ENCODE measurements around the gene PTCD3.

PTCD3 gene

GRCh38 chr2:86069783-86070339 lies 36.2 kb upstream of the PTCD3 start:
- H3K79me2 ChIP-seq (ENCODE audit: insufficient read depth, low read length) = no peaks in the 10 kb centered on the region
- no peak overlapping the region for H3K4me2 ChIP-seq (ENCODE audit: low read depth, low read length, poor library complexity, severe bottlenecking)
- no peaks in the 10 kb centered on the region for H3K9me3 ChIP-seq (ENCODE audit: insufficient read depth, low read length)
- H2AFZ ChIP-seq (ENCODE audit: low read depth, low read length, severe bottlenecking) = no peak overlapping the region
- no peak overlapping the region for H3K27ac ChIP-seq (ENCODE audit: low read depth, low read length)
- no peaks in the 10 kb centered on the region for H3F3A ChIP-seq (ENCODE audit: insufficient read depth)
- H3K27me3 ChIP-seq (ENCODE audit: low read length) = no peaks in the 10 kb centered on the region
- no peak overlapping the region for H3K4me3 ChIP-seq (ENCODE audit: insufficient read depth, low read length, poor library complexity, severe bottlenecking)
- H3K36me3 ChIP-seq (ENCODE audit: low read length) = peaks cover 36% of the 10 kb centered on the region
- no peaks in the 10 kb centered on the region for H4K20me1 ChIP-seq (ENCODE audit: low read depth, low read length)
- no peak overlapping the region for H3K9ac ChIP-seq (ENCODE audit: low read length)
- TF ChIP-seq EZH2phosphoT487 (conservative IDR thresholded peaks at IDR 0.05; ENCODE audit: low read length) = no peak
- TF ChIP-seq, protein P1, sequence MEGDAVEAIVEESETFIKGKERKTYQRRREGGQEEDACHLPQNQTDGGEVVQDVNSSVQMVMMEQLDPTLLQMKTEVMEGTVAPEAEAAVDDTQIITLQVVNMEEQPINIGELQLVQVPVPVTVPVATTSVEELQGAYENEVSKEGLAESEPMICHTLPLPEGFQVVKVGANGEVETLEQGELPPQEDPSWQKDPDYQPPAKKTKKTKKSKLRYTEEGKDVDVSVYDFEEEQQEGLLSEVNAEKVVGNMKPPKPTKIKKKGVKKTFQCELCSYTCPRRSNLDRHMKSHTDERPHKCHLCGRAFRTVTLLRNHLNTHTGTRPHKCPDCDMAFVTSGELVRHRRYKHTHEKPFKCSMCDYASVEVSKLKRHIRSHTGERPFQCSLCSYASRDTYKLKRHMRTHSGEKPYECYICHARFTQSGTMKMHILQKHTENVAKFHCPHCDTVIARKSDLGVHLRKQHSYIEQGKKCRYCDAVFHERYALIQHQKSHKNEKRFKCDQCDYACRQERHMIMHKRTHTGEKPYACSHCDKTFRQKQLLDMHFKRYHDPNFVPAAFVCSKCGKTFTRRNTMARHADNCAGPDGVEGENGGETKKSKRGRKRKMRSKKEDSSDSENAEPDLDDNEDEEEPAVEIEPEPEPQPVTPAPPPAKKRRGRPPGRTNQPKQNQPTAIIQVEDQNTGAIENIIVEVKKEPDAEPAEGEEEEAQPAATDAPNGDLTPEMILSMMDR (IDR thresholded peaks at IDR 0.05; ENCODE audit: insufficient read depth, low read length, poor library complexity, severe bottlenecking) = no peak
- no peaks in the 10 kb centered on the region for H3K9me2 ChIP-seq (replicated peaks; ENCODE audit: insufficient read depth, low read length)

GRCh38 chr2:86070868-86071267 lies 35.2 kb upstream of the PTCD3 start:
- Histone ChIP-seq H3K27me3 (ENCODE audit: low read length) (no peaks in the 10 kb centered on the region), H4K20me1 (ENCODE audit: low read depth, low read length) (no peaks in the 10 kb centered on the region), H3F3A (ENCODE audit: insufficient read depth) (no peaks in the 10 kb centered on the region), H3K9ac (ENCODE audit: low read length) (no peak overlapping the region), H3K79me2 (ENCODE audit: insufficient read depth, low read length) (no peaks in the 10 kb centered on the region), H3K36me3 (ENCODE audit: low read length) (peaks cover 32% of the 10 kb centered on the region), H3K9me2 (replicated peaks; ENCODE audit: insufficient read depth, low read length) (no peaks in the 10 kb centered on the region), H3K4me2 (ENCODE audit: low read depth, low read length, poor library complexity, severe bottlenecking) (no peak overlapping the region), H3K9me3 (ENCODE audit: insufficient read depth, low read length) (no peaks in the 10 kb centered on the region), H3K4me3 (ENCODE audit: insufficient read depth, low read length, poor library complexity, severe bottlenecking) (no peak overlapping the region), H2AFZ (ENCODE audit: low read depth, low read length, severe bottlenecking) (no peak overlapping the region), H3K27ac (ENCODE audit: low read depth, low read length) (no peak overlapping the region)
- TF ChIP-seq, protein P1 (IDR thresholded peaks at IDR 0.05; ENCODE audit: insufficient read depth, low read length, poor library complexity, severe bottlenecking) = no peak
- TF ChIP-seq EZH2phosphoT487 (conservative IDR thresholded peaks at IDR 0.05; ENCODE audit: low read length) = no peak

DNA sequence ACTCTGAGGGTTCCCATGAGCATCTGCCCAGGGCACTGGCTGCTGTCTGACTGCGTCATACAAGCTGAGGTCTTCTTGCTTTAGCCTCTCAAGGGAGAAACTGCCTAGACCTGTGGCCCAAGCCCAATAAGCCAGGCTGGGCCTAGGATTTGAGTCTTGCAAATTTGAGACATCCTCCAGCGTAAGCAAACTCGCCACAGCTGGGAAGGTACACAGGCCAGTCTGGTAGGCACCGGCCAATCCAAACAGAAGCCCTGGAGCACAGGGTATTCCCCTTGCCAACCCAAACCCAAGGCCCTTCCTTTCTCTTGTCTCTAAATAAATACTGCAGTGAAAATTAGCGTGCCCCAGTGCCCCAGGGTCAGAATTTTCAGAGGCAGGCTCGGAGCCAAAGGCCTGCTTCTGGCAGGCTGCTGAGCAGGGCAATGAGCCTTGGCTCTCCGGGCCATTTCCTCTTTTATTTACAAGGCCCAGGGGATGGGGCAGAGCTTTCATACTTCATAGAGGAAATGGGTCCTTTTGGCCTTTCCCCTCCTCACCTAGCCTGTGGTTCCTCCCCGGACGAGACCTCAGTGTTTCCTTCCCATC lies 33.7 kb upstream of the PTCD3 start:
- H3F3A ChIP-seq (ENCODE audit: insufficient read depth) = no peaks in the 10 kb centered on the region
- H2AFZ ChIP-seq (ENCODE audit: low read depth, low read length, severe bottlenecking) = no peak overlapping the region
- H3K9me2 ChIP-seq (replicated peaks; ENCODE audit: insufficient read depth, low read length) = no peaks in the 10 kb centered on the region
- no peaks in the 10 kb centered on the region for H3K79me2 ChIP-seq (ENCODE audit: insufficient read depth, low read length)
- H3K4me3 ChIP-seq (ENCODE audit: insufficient read depth, low read length, poor library complexity, severe bottlenecking) = no peak overlapping the region
- H4K20me1 ChIP-seq (ENCODE audit: low read depth, low read length) = no peaks in the 10 kb centered on the region
- no peaks in the 10 kb centered on the region for H3K27me3 ChIP-seq (ENCODE audit: low read length)
- H3K36me3 ChIP-seq (ENCODE audit: low read length) = peaks cover 23% of the 10 kb centered on the region; the same call in 1 of the 2 replicates
- H3K27ac ChIP-seq (ENCODE audit: low read depth, low read length) = no peak overlapping the region
- H3K9ac ChIP-seq (ENCODE audit: low read length) = no peak overlapping the region
- no peaks in the 10 kb centered on the region for H3K9me3 ChIP-seq (ENCODE audit: insufficient read depth, low read length)
- H3K4me2 ChIP-seq (ENCODE audit: low read depth, low read length, poor library complexity, severe bottlenecking) = no peak overlapping the region
- TF ChIP-seq, protein P1 (IDR thresholded peaks at IDR 0.05; ENCODE audit: insufficient read depth, low read length, poor library complexity, severe bottlenecking) = no peak

All from SU-DHL-6 (cell line).